OCI-LY7 (cell line): ENCODE measurements around the gene DFFB. TPM values are rescaled to one million over a fixed set of nuclear protein-coding genes. Genes with fewer than 3 reads are reported as not detected.

Experiments
- BruUV-seq: library from RNA; stranded (reverse); fragments of 400-500 nt; replicated peaks from 2 replicates; lab custom pipeline; 2021; lab: Mats Ljungman, UMichigan
- CTCF ChIA-PET: fragments of 300-600 bp; sonication (Branson Sonifier 250); formaldehyde crosslinking; loops from one replicate; lab custom pipeline; 2022; ENCODE audit warnings: antibody characterized with exemption; ENCODE audit not compliant: unreplicated experiment; lab: Charles Lee
- POLR2A ChIA-PET: fragments of 300-600 bp; sonication (Branson Sonifier 250); formaldehyde crosslinking; loops from one replicate; lab custom pipeline; 2022; ENCODE audit warnings: antibody characterized with exemption; lab: Charles Lee
- DNase-seq: peaks from one replicate; pipeline ENCODE4 v3.0.0-alpha.2; 2015; ENCODE audit warnings: low spot score
- H2AFZ ChIP-seq: fragments of 200-600 bp; sonication (generic), shearing (Covaris generic); 2 replicates; pipeline ENCODE4 v1.6.1; 2014; ENCODE audit warnings: mild to moderate bottlenecking, antibody characterized with exemption, low read length, moderate library complexity
- H3K27ac ChIP-seq: fragments of 200-600 bp; sonication (generic); 2 replicates; pipeline ENCODE4 v1.5.1; 2014; ENCODE audit warnings: mixed run types, low read depth, mild to moderate bottlenecking, moderate library complexity, low read length, inconsistent platforms; ENCODE audit not compliant: poor library complexity, severe bottlenecking
- H3K36me3 ChIP-seq: fragments of 200-600 bp; sonication (generic); 2 replicates; pipeline ENCODE4 v1.6.1; 2014; ENCODE audit warnings: mild to moderate bottlenecking, antibody characterized with exemption, low read length, moderate library complexity, mixed read lengths; ENCODE audit not compliant: insufficient read depth
- H3K4me1 ChIP-seq: fragments of 200-600 bp; sonication (generic); 2 replicates; pipeline ENCODE4 v1.5.1; 2014; ENCODE audit warnings: mild to moderate bottlenecking, low read length; ENCODE audit not compliant: insufficient read depth, poor library complexity, severe bottlenecking
- H3K4me2 ChIP-seq: fragments of 200-600 bp; sonication (generic); 2 replicates; pipeline ENCODE4 v1.6.1; 2014; ENCODE audit warnings: mild to moderate bottlenecking, low read length
- H3K4me3 ChIP-seq: fragments of 200-600 bp; sonication (generic); 2 replicates; pipeline ENCODE4 v1.5.1; 2014; ENCODE audit warnings: mild to moderate bottlenecking, low read depth, low read length; ENCODE audit not compliant: poor library complexity, severe bottlenecking
- H3K79me2 ChIP-seq: fragments of 200-600 bp; sonication (generic); 2 replicates; pipeline ENCODE4 v1.6.1; 2016; ENCODE audit warnings: low read depth, mild to moderate bottlenecking, low read length, moderate library complexity, mixed read lengths; ENCODE audit not compliant: insufficient read depth
- H3K9me2 ChIP-seq: fragments of 200-600 bp; sonication (generic); 2 replicates; pipeline ENCODE4 v1.6.1; 2016; ENCODE audit warnings: mild to moderate bottlenecking, low read length, mixed read lengths; ENCODE audit not compliant: insufficient read depth
- H3K9me3 ChIP-seq: fragments of 200-600 bp; sonication (generic); 2 replicates; pipeline ENCODE4 v1.6.1; 2014; ENCODE audit warnings: mild to moderate bottlenecking, mixed run types, low read length, mixed read lengths
- H4K20me1 ChIP-seq: fragments of 200-600 bp; sonication (generic); 2 replicates; pipeline ENCODE4 v1.6.1; 2014; ENCODE audit warnings: mild to moderate bottlenecking, antibody characterized with exemption, low read length, moderate library complexity, mixed read lengths; ENCODE audit not compliant: insufficient read depth
- EZH2phosphoT487 ChIP-seq: fragments of 200-600 bp; sonication (generic); IDR thresholded peaks from 2 replicates; pipeline ENCODE4 v1.6.1; 2018; ENCODE audit warnings: low read depth, borderline replicate concordance, mild to moderate bottlenecking, mixed run types, antibody characterized with exemption, low read length, moderate library complexity, mixed read lengths
- intact Hi-C: fragments of 100-400 bp; cut with micrococcal nuclease; formaldehyde crosslinking; loops from one replicate; pipeline ENCODE4 v1.10.0; 2022; ENCODE audit not compliant: unreplicated experiment
- total RNA-seq, 2 experiments: library from RNA; depleted of rRNA in 1 of 2; stranded (reverse); fragments of >200 nt in 1 of 2; shearing (Covaris generic) in 1 of 2; gene quantifications; 2 replicates each; pipeline ENCODE4 v1.2.3, GENCODE V29; 2014 to 2022
- TF ChIP-seq, protein P1 (sequence below): fragments of 200-600 bp; sonication (generic); conservative IDR thresholded peaks from 2 replicates; pipeline ENCODE4 v1.5.1; 2014; ENCODE audit warnings: mild to moderate bottlenecking, antibody characterized with exemption, low read length, moderate library complexity, mixed read lengths

The DFFB gene
- total RNA-seq, 2 experiments from 2014 or later: 15.2 to 17.9 TPM

DNA sequence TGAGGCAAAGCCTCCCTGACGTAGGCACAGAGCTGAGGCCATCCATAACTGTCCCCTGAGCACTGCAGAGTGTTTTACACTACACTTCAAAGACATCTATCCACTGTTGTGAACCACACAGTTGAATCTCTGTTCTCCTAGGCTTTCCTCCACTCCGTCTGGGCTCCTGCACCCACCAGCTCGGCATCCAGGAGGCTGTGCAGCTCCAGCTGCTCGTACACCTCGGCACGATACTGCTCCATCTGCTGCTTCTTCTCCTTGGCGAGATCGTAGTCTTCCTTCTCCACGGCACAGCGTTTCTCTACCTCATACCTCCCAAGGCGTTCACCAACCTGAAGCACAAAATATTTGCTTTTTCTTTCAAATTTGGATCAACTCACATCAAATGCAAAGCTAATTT is 18.5 kb upstream of the DFFB start:
- ChIA-PET POLR2A (no interaction called here), CTCF (no interaction called here)
- Histone ChIP-seq H3K4me2 (no peak overlapping the region), H4K20me1 (no peaks in the 10 kb centered on the region), H3K9me2 (no peaks in the 10 kb centered on the region), H3K79me2 (no peaks in the 10 kb centered on the region), H3K4me1 (no peaks in the 10 kb centered on the region), H2AFZ (no peak overlapping the region), H3K9me3 (peaks cover 12% of the 10 kb centered on the region; the same call in 1 of the 2 replicates), H3K27ac (no peak overlapping the region), H3K4me3 (no peak overlapping the region), H3K36me3 (peaks cover 91% of the 10 kb centered on the region)
- TF ChIP-seq, protein P1, sequence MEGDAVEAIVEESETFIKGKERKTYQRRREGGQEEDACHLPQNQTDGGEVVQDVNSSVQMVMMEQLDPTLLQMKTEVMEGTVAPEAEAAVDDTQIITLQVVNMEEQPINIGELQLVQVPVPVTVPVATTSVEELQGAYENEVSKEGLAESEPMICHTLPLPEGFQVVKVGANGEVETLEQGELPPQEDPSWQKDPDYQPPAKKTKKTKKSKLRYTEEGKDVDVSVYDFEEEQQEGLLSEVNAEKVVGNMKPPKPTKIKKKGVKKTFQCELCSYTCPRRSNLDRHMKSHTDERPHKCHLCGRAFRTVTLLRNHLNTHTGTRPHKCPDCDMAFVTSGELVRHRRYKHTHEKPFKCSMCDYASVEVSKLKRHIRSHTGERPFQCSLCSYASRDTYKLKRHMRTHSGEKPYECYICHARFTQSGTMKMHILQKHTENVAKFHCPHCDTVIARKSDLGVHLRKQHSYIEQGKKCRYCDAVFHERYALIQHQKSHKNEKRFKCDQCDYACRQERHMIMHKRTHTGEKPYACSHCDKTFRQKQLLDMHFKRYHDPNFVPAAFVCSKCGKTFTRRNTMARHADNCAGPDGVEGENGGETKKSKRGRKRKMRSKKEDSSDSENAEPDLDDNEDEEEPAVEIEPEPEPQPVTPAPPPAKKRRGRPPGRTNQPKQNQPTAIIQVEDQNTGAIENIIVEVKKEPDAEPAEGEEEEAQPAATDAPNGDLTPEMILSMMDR: no peak
- no peak for TF ChIP-seq EZH2phosphoT487
- DNase-seq: no peak
- intact Hi-C loops: no loop called here
- BruUV-seq: no TSS peak

DNA sequence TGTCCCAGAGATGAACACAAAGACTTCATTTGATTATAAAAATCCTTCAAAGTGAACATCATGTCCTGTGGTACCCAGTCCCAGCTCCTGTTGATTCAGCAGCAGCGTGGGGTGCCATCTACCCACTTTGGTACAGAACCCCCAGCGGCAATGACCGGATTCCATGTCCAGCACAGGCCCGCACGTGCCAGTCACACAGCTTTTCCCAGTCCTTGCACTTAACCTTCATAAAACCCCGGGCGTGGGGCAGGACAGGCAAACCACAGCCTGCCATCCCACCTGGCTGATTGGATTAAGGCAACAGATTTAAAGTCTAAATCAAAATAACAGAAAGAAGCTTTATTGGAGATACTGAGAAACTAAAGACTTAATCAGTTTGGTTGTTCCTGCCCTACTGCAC is 15.8 kb upstream of the DFFB start:
- intact Hi-C loops: no loop called here
- peaks cover 7% of the 10 kb centered on the region for H3K4me1 ChIP-seq
- no peaks in the 10 kb centered on the region for H3K9me2 ChIP-seq
- no peak overlapping the region for H3K27ac ChIP-seq
- no peak overlapping the region for H2AFZ ChIP-seq
- H3K79me2 ChIP-seq: no peaks in the 10 kb centered on the region
- no peak for DNase-seq
- peaks cover 12% of the 10 kb centered on the region; the same call in 1 of the 2 replicates for H3K9me3 ChIP-seq
- peaks cover 85% of the 10 kb centered on the region for H3K36me3 ChIP-seq
- ChIA-PET POLR2A (no interaction called here), CTCF (no interaction called here)
- H3K4me3 ChIP-seq: no peak overlapping the region
- TF ChIP-seq, protein P1: no peak
- TF ChIP-seq EZH2phosphoT487: no peak
- BruUV-seq: no TSS peak
- no peak overlapping the region for H3K4me2 ChIP-seq
- no peaks in the 10 kb centered on the region for H4K20me1 ChIP-seq

DNA sequence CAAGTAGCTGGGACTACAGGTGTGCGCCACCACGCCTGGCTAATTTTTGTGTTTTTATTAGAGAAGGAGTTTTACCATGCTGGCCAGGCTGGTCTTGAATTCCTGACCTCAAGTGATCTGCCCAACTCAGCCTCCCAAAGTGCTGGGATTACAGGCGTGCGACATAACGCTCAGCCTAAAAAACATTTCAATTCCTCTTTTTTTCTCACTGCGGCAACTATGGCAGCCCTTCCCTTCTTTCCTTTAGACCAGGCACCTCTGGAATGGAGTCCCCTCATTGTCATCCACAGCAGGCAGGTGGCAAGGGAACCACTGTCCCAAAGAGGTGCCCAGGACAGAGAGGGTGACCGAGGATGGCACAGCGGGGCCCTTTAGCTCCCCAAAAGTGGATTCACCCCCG is 14.4 kb upstream of the DFFB start:
- no TSS peak for BruUV-seq
- no peaks in the 10 kb centered on the region for H3K79me2 ChIP-seq
- H3K9me3 ChIP-seq: 0 out of 2 replicates have a peak, but pooled peaks cover under 1% of the 10 kb centered on the region
- TF ChIP-seq EZH2phosphoT487: no peak
- TF ChIP-seq, protein P1: no peak
- no peaks in the 10 kb centered on the region for H3K9me2 ChIP-seq
- CTCF ChIA-PET: no interaction called here
- no peak overlapping the region for H3K27ac ChIP-seq
- H3K36me3 ChIP-seq: peaks cover 85% of the 10 kb centered on the region
- no peak overlapping the region for H3K4me3 ChIP-seq
- POLR2A ChIA-PET: interaction anchor here (0.6 kb wide), 1 partner anchor 967 kb away, joined by 4 read pairs; no protein-coding TSS in a partner anchor
- no peaks in the 10 kb centered on the region for H4K20me1 ChIP-seq
- intact Hi-C loops: no loop called here
- H3K4me1 ChIP-seq: peaks cover 7% of the 10 kb centered on the region
- no peak for DNase-seq
- H3K4me2 ChIP-seq: no peak overlapping the region
- H2AFZ ChIP-seq: no peak overlapping the region
